Upper lobe of right lung (tissue), 1 donor: ENCODE data around the gene RORC. TPM values are rescaled to one million over a fixed set of nuclear protein-coding genes. Genes with fewer than 3 reads are reported as not detected.

Experiments
- ATAC-seq: fragments of 200-7000 bp; cut with Tn5 transposase; one replicate; pipeline ENCODE4 v1.9.1; 2020; ENCODE audit warnings: mild to moderate bottlenecking, moderate library complexity
- DNase-seq: peaks from one replicate; pipeline ENCODE4 v3.0.0-alpha.2; 2020
- H3K27ac ChIP-seq: fragments of 200-600 bp; one replicate; pipeline ENCODE4 v1.8.0; 2022
- H3K27me3 ChIP-seq: fragments of 200-600 bp; one replicate; pipeline ENCODE4 v1.8.0; 2022; ENCODE audit warnings: mild to moderate bottlenecking
- H3K36me3 ChIP-seq: fragments of 200-600 bp; one replicate; pipeline ENCODE4 v1.8.0; 2022
- H3K4me1 ChIP-seq: fragments of 200-600 bp; one replicate; pipeline ENCODE4 v1.8.0; 2022
- H3K4me3 ChIP-seq: fragments of 200-600 bp; one replicate; pipeline ENCODE4 v1.8.0; 2022; ENCODE audit warnings: mild to moderate bottlenecking
- H3K9me3 ChIP-seq: fragments of 200-600 bp; one replicate; pipeline ENCODE4 v1.8.0; 2022
- CTCF ChIP-seq: fragments of 200-600 bp; IDR thresholded peaks from one replicate; pipeline ENCODE4 v1.8.0; 2022; ENCODE audit warnings: antibody characterized with exemption
- intact Hi-C: fragments of 100-400 bp; cut with DNase I; formaldehyde crosslinking; loops from one replicate; pipeline ENCODE4 v1.11.0; 2022
- total RNA-seq: library from RNA; stranded (reverse); fragmentation: NEBNext Ultra II Directional; extraction: Animal tissue kit (Norgen Biotek cat#: 25700); gene quantifications from one replicate; pipeline ENCODE4 v1.2.1, GENCODE V29; 2021
- donor health status: DM: no; HTN: yes; CAD: no; lungs with severe emphysema.

Gene RORC
- total RNA-seq, 1 donor from 2014 or later = 16.4 TPM

DNA sequence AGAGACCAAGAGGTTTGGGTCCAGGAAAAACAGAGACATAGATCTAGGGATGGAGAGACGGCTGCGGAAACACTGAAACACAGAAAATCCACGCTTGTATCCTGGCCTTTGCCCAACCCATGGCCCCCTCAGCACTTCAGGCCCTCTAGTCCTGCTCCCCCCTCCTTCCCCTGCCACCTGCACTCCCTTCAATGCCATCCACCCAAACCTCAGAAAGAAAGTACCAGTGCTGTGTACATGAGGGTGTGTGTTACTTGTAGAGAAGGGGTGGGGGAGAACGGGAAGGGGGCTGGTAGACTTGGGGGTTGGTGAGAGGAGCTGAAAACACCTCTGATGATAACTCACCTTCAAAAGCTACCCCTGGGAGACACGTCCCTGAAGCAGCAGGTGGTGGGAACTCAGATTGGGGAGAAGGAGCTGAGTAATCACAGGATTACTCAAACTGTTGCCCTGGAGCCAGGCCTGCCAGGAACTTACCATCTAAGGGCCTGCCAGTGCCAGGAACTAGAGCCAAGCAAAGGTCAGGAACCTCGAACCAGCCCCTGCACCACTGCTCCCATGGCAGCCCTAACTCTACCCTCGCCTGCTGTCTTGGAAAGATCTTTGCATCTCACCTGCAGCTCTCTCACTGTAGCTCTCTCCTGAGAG is 11.5 kb downstream of the RORC start:
- no peaks in the 10 kb centered on the region for H3K36me3 ChIP-seq
- peak; percentile 17 for ATAC-seq

GRCh38 chr1:151819227-151819835 is 12.3 kb downstream of the RORC start:
- intact Hi-C loops = no loop called here
- no peak for TF ChIP-seq CTCF
- no peak overlapping the region for H3K4me3 ChIP-seq
- ATAC-seq = no peak
- peak; percentile 34 for DNase-seq
- H3K36me3 ChIP-seq = no peaks in the 10 kb centered on the region
- H3K4me1 ChIP-seq = no peaks in the 10 kb centered on the region
- H3K9me3 ChIP-seq = no peaks in the 10 kb centered on the region
- H3K27ac ChIP-seq = no peak overlapping the region
- no peaks in the 10 kb centered on the region for H3K27me3 ChIP-seq

More for the DNA sequence above, 11.5 kb downstream of the RORC start:
- DNase-seq = peak; percentile 41
- intact Hi-C loops = no loop called here
- Histone ChIP-seq H3K27ac (no peak overlapping the region), H3K9me3 (no peaks in the 10 kb centered on the region), H3K4me1 (no peaks in the 10 kb centered on the region), H3K4me3 (no peak overlapping the region), H3K27me3 (no peaks in the 10 kb centered on the region)
- no peak for TF ChIP-seq CTCF

DNA sequence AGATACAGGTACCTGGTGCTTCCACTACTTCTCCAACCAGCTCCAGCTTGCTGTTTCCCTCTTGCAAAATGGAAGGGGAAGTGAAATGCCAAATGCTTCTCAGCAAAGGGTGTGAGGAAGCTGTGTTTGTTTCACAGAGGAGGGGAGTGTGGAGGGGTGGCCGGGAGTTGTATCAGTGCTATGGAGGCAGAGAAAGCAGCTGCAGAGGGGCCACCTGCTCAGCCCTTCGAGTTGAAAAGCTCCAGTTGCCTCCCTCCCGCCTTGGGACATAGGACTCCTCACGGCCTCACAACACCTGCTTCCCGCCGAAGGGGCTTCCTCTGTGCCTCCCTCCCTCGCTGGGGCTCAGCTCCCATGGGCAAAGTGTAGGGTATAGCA is 14.3 kb downstream of the RORC start:
- intact Hi-C loops = no loop called here
- Histone ChIP-seq H3K4me1 (no peaks in the 10 kb centered on the region), H3K27me3 (no peaks in the 10 kb centered on the region), H3K27ac (no peak overlapping the region), H3K4me3 (no peak overlapping the region), H3K36me3 (no peaks in the 10 kb centered on the region), H3K9me3 (no peaks in the 10 kb centered on the region)
- DNase-seq (no peak), ATAC-seq (peak; percentile 29)
- no peak for TF ChIP-seq CTCF

GRCh38 chr1:151816548-151817352 is 14.9 kb downstream of the RORC start:
- intact Hi-C loops = no loop called here
- no peaks in the 10 kb centered on the region for H3K27me3 ChIP-seq
- H3K36me3 ChIP-seq = no peaks in the 10 kb centered on the region
- DNase-seq (peak; percentile 41), ATAC-seq (no peak)
- no peak for TF ChIP-seq CTCF
- no peak overlapping the region for H3K27ac ChIP-seq
- no peaks in the 10 kb centered on the region for H3K9me3 ChIP-seq
- H3K4me1 ChIP-seq = no peaks in the 10 kb centered on the region
- no peak overlapping the region for H3K4me3 ChIP-seq

- no peaks in the 10 kb centered on the region for H3K36me3 ChIP-seq
- H3K9me3 ChIP-seq = no peaks in the 10 kb centered on the region
- H3K27ac ChIP-seq = no peak overlapping the region
- TF ChIP-seq CTCF = no peak
- intact Hi-C loops = no loop called here
- H3K4me1 ChIP-seq = no peaks in the 10 kb centered on the region
- H3K27me3 ChIP-seq = no peaks in the 10 kb centered on the region
- ATAC-seq (no peak), DNase-seq (peak; percentile 67)
- H3K4me3 ChIP-seq = no peak overlapping the region
Observed at GRCh38 chr1:151815716-151816327, 15.8 kb downstream of the RORC start.
